Endothelial cell of umbilical vein (primary cell): ENCODE data around the gene B3GNT7.

Source experiments
- EZH2 ChIP-seq: IDR thresholded peaks from 2 replicates; pipeline ENCODE4 v1.6.1; 2012; ENCODE audit warnings: borderline replicate concordance, low read depth, mild to moderate bottlenecking, moderate library complexity, low read length, inconsistent platforms; ENCODE audit not compliant: severe bottlenecking
- MYC ChIP-seq: IDR thresholded peaks from one replicate; pipeline ENCODE4 v1.6.1; 2011; ENCODE audit warnings: mild to moderate bottlenecking, low read depth, low read length
- POLR2A ChIP-seq: IDR thresholded peaks from 2 replicates; pipeline ENCODE4 v1.6.1; 2012; ENCODE audit warnings: low read depth, mild to moderate bottlenecking, control low read depth, low read length
- POLR2AphosphoS5 ChIP-seq: IDR thresholded peaks from 2 replicates; pipeline ENCODE4 v1.6.1; 2012; ENCODE audit warnings: low read depth, mild to moderate bottlenecking, control low read depth, low read length, moderate library complexity; ENCODE audit not compliant: insufficient read depth
- TF ChIP-seq, protein P1 (sequence below): IDR thresholded peaks from 2 replicates; pipeline ENCODE4 v1.6.1; 2011; ENCODE audit not compliant: insufficient read depth, insufficient read length
- TF ChIP-seq, protein P2 (sequence below), 2 donors: IDR thresholded peaks; 1 replicate in 1 of 2; 2 replicates in 1 of 2; pipeline ENCODE4 v1.5.1; 2011; ENCODE audit warnings: low read length in 2 of 2, mild to moderate bottlenecking in 2 of 2, moderate library complexity in 2 of 2, control low read depth in 1 of 2, inconsistent platforms in 1 of 2, low read depth in 1 of 2; ENCODE audit not compliant: insufficient read depth in 1 of 2; ENCODE audit errors: extremely low read depth in 1 of 2

DNA sequence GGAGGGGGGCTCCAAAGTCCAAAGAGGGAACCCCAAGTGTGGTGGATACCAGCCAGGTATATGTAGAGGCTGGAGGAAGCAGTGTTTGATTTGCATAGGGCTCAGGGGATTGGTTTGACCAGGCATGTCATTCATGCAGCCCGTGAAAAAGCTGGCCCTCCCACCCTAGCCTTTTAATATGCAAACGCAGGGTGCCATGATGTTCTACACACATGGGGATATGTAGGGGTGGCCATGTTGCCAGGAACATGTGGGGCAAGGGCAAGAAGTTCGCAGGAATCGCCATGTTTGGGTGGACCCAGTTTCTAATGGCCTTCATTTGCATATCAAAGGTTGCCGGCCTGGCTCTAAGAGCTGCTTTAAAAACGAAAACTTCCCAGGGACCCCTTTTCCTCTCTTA lies 33.6 kb downstream of the B3GNT7 start:
- TF ChIP-seq MYC, result no peak
- TF ChIP-seq POLR2AphosphoS5, result no peak
- TF ChIP-seq EZH2, result no peak
- TF ChIP-seq POLR2A, result no peak
- TF ChIP-seq, protein P1, sequence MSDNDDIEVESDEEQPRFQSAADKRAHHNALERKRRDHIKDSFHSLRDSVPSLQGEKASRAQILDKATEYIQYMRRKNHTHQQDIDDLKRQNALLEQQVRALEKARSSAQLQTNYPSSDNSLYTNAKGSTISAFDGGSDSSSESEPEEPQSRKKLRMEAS, result no peak
- TF ChIP-seq, protein P2, sequence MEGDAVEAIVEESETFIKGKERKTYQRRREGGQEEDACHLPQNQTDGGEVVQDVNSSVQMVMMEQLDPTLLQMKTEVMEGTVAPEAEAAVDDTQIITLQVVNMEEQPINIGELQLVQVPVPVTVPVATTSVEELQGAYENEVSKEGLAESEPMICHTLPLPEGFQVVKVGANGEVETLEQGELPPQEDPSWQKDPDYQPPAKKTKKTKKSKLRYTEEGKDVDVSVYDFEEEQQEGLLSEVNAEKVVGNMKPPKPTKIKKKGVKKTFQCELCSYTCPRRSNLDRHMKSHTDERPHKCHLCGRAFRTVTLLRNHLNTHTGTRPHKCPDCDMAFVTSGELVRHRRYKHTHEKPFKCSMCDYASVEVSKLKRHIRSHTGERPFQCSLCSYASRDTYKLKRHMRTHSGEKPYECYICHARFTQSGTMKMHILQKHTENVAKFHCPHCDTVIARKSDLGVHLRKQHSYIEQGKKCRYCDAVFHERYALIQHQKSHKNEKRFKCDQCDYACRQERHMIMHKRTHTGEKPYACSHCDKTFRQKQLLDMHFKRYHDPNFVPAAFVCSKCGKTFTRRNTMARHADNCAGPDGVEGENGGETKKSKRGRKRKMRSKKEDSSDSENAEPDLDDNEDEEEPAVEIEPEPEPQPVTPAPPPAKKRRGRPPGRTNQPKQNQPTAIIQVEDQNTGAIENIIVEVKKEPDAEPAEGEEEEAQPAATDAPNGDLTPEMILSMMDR (IDR thresholded peaks at IDR 0.05; ENCODE audit: extremely low read depth in 1 of 2, insufficient read depth in 1 of 2, low read depth in 1 of 2, low read length in 2 of 2), result no peak
